Nephron progenitor cell (in vitro differentiated cells): ENCODE measurements around the gene CD93.

ENCODE experiments used
- DNase-seq: peaks from one replicate; pipeline ENCODE4 v3.0.0; 2021
- H3K27ac Mint-ChIP-seq: 2 replicates; pipeline ENCODE4 v1.8.0; 2021; ENCODE audit warnings: mild to moderate bottlenecking, moderate library complexity, mixed read lengths
- H3K27me3 Mint-ChIP-seq: 2 replicates; pipeline ENCODE4 v1.8.0; 2021; ENCODE audit warnings: mild to moderate bottlenecking, low read depth, mixed read lengths; ENCODE audit not compliant: poor library complexity
- H3K36me3 Mint-ChIP-seq: 2 replicates; pipeline ENCODE4 v1.8.0; 2021; ENCODE audit warnings: low read depth, mixed read lengths
- H3K4me1 Mint-ChIP-seq: 2 replicates; pipeline ENCODE4 v1.8.0; 2021; ENCODE audit warnings: mixed read lengths
- H3K4me3 Mint-ChIP-seq: 2 replicates; pipeline ENCODE4 v1.8.0; 2021; ENCODE audit warnings: mild to moderate bottlenecking, moderate library complexity, mixed read lengths
- H3K9me3 Mint-ChIP-seq: 2 replicates; pipeline ENCODE4 v1.8.0; 2021; ENCODE audit warnings: mild to moderate bottlenecking, moderate library complexity, mixed read lengths
- TF ChIP-seq, protein P1 (sequence below): fragments of 200-600 bp; sonication (generic); IDR thresholded peaks from 2 replicates; pipeline ENCODE4 v1.5.0; 2021; ENCODE audit warnings: antibody characterized with exemption

Gene CD93

GRCh38 chr20:23039885-23040508 lies 46.1 kb downstream of the CD93 start:
- Mint-ChIP-seq H3K4me3 (no peak overlapping the region), H3K9me3 (peaks cover 4% of the 10 kb centered on the region), H3K36me3 (no peaks in the 10 kb centered on the region), H3K4me1 (peaks cover 24% of the 10 kb centered on the region), H3K27ac (no peak overlapping the region), H3K27me3 (peaks cover 93% of the 10 kb centered on the region)
- TF ChIP-seq, protein P1, sequence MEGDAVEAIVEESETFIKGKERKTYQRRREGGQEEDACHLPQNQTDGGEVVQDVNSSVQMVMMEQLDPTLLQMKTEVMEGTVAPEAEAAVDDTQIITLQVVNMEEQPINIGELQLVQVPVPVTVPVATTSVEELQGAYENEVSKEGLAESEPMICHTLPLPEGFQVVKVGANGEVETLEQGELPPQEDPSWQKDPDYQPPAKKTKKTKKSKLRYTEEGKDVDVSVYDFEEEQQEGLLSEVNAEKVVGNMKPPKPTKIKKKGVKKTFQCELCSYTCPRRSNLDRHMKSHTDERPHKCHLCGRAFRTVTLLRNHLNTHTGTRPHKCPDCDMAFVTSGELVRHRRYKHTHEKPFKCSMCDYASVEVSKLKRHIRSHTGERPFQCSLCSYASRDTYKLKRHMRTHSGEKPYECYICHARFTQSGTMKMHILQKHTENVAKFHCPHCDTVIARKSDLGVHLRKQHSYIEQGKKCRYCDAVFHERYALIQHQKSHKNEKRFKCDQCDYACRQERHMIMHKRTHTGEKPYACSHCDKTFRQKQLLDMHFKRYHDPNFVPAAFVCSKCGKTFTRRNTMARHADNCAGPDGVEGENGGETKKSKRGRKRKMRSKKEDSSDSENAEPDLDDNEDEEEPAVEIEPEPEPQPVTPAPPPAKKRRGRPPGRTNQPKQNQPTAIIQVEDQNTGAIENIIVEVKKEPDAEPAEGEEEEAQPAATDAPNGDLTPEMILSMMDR: no peak
- no peak for DNase-seq

GRCh38 chr20:23039136-23039875 lies 46.8 kb downstream of the CD93 start:
- no peak overlapping the region for H3K27ac Mint-ChIP-seq
- DNase-seq: no peak

GRCh38 chr20:23037017-23037481 lies 49.1 kb downstream of the CD93 start:
- Mint-ChIP-seq H3K9me3 (peaks cover 4% of the 10 kb centered on the region), H3K27ac (no peak overlapping the region), H3K27me3 (peaks cover 92% of the 10 kb centered on the region), H3K4me3 (peak overlapping the region; percentile 69), H3K4me1 (peaks cover 25% of the 10 kb centered on the region), H3K36me3 (no peaks in the 10 kb centered on the region)
- no peak for DNase-seq
- TF ChIP-seq, protein P1: no peak

More at GRCh38 chr20:23039136-23039875, 46.8 kb downstream of the CD93 start:
- no peaks in the 10 kb centered on the region for H3K36me3 Mint-ChIP-seq
- H3K4me3 Mint-ChIP-seq: no peak overlapping the region
- peaks cover 24% of the 10 kb centered on the region for H3K4me1 Mint-ChIP-seq
- H3K9me3 Mint-ChIP-seq: peaks cover 4% of the 10 kb centered on the region
- TF ChIP-seq, protein P1: no peak
- H3K27me3 Mint-ChIP-seq: peaks cover 93% of the 10 kb centered on the region

DNA sequence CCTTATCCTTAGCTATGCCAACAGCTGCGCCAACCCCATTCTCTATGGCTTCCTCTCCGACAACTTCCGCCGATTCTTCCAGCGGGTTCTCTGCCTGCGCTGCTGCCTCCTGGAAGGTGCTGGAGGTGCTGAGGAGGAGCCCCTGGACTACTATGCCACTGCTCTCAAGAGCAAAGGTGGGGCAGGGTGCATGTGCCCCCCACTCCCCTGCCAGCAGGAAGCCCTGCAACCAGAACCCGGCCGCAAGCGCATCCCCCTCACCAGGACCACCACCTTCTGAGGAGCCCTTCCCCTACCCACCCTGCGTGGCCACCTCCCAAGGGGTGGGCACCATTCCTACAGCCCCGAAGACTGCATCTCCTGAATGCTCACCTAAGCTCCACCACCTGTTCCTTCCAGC lies 49.8 kb downstream of the CD93 start:
- peaks cover 25% of the 10 kb centered on the region for H3K4me1 Mint-ChIP-seq
- TF ChIP-seq, protein P1: no peak
- peaks cover 90% of the 10 kb centered on the region for H3K27me3 Mint-ChIP-seq
- no peak for DNase-seq
- peak overlapping the region; percentile 69 for H3K4me3 Mint-ChIP-seq
- H3K27ac Mint-ChIP-seq: no peak overlapping the region
- H3K36me3 Mint-ChIP-seq: no peaks in the 10 kb centered on the region
- H3K9me3 Mint-ChIP-seq: peaks cover 4% of the 10 kb centered on the region

DNA sequence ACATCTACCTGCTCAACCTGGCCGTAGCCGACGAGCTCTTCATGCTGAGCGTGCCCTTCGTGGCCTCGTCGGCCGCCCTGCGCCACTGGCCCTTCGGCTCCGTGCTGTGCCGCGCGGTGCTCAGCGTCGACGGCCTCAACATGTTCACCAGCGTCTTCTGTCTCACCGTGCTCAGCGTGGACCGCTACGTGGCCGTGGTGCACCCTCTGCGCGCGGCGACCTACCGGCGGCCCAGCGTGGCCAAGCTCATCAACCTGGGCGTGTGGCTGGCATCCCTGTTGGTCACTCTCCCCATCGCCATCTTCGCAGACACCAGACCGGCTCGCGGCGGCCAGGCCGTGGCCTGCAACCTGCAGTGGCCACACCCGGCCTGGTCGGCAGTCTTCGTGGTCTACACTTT lies 50.4 kb downstream of the CD93 start:
- Mint-ChIP-seq H3K4me3 (no peak overlapping the region), H3K9me3 (peaks cover 4% of the 10 kb centered on the region), H3K4me1 (peaks cover 25% of the 10 kb centered on the region), H3K27me3 (peaks cover 87% of the 10 kb centered on the region), H3K36me3 (no peaks in the 10 kb centered on the region), H3K27ac (no peak overlapping the region)
- no peak for DNase-seq
- TF ChIP-seq, protein P1: no peak
